Activated T-cell treated with anti-CD3 and anti-CD28 coated beads, Interleukin-2, amount 50 U/mL, for 24 hours (primary cell): ENCODE measurements around the gene NPR2.

Source experiments
- DNase-seq: peaks from one replicate; pipeline ENCODE4 v3.0.0-alpha.2; 2020
- H3K27ac Mint-ChIP-seq: 2 replicates; pipeline ENCODE4 v1.8.0; 2020; ENCODE audit warnings: mild to moderate bottlenecking, mixed read lengths
- H3K27me3 Mint-ChIP-seq: 2 replicates; pipeline ENCODE4 v1.8.0; 2020; ENCODE audit warnings: mixed read lengths
- H3K36me3 Mint-ChIP-seq: 2 replicates; pipeline ENCODE4 v1.8.0; 2020; ENCODE audit warnings: low read depth, mixed read lengths
- H3K4me1 Mint-ChIP-seq: 2 replicates; pipeline ENCODE4 v1.8.0; 2020; ENCODE audit warnings: low read depth, mixed read lengths
- H3K4me3 Mint-ChIP-seq: 2 replicates; pipeline ENCODE4 v1.8.0; 2020; ENCODE audit warnings: mild to moderate bottlenecking, moderate library complexity, mixed read lengths
- H3K9me3 Mint-ChIP-seq: 2 replicates; pipeline ENCODE4 v1.8.0; 2020; ENCODE audit warnings: mixed read lengths

NPR2 gene

GRCh38 chr9:35840881-35841644 is 49.7 kb downstream of the NPR2 start:
- Mint-ChIP-seq H3K27ac (no peak overlapping the region), H3K36me3 (no peaks in the 10 kb centered on the region), H3K27me3 (no peaks in the 10 kb centered on the region), H3K4me3 (no peak overlapping the region), H3K4me1 (peaks cover 21% of the 10 kb centered on the region), H3K9me3 (no peaks in the 10 kb centered on the region)
- no peak for DNase-seq

- no peak for DNase-seq
- Mint-ChIP-seq H3K4me3 (no peak overlapping the region), H3K9me3 (no peaks in the 10 kb centered on the region), H3K27me3 (no peaks in the 10 kb centered on the region), H3K4me1 (peaks cover 22% of the 10 kb centered on the region), H3K27ac (no peak overlapping the region), H3K36me3 (no peaks in the 10 kb centered on the region)
These were observed 50.2 kb downstream of the NPR2 start for GRCh38 chr9:35841645-35841900.

GRCh38 chr9:35842020-35842745 is 50.8 kb downstream of the NPR2 start:
- H3K4me3 Mint-ChIP-seq, result no peak overlapping the region

GRCh38 chr9:35842795-35843194 is 51.4 kb downstream of the NPR2 start:
- no peak overlapping the region for H3K27ac Mint-ChIP-seq
- no peak for DNase-seq
- no peak overlapping the region for H3K4me3 Mint-ChIP-seq
- peaks cover 34% of the 10 kb centered on the region for H3K4me1 Mint-ChIP-seq
- H3K27me3 Mint-ChIP-seq, result no peaks in the 10 kb centered on the region
- H3K9me3 Mint-ChIP-seq, result no peaks in the 10 kb centered on the region
- no peaks in the 10 kb centered on the region for H3K36me3 Mint-ChIP-seq

More at GRCh38 chr9:35842020-35842745, 50.8 kb downstream of the NPR2 start:
- H3K9me3 Mint-ChIP-seq, result no peaks in the 10 kb centered on the region
- H3K36me3 Mint-ChIP-seq, result no peaks in the 10 kb centered on the region
- no peak for DNase-seq
- peaks cover 28% of the 10 kb centered on the region for H3K4me1 Mint-ChIP-seq
- no peak overlapping the region for H3K27ac Mint-ChIP-seq
- H3K27me3 Mint-ChIP-seq, result no peaks in the 10 kb centered on the region

- no peaks in the 10 kb centered on the region for H3K9me3 Mint-ChIP-seq
- DNase-seq, result no peak
- peaks cover 40% of the 10 kb centered on the region for H3K4me1 Mint-ChIP-seq
- no peak overlapping the region for H3K4me3 Mint-ChIP-seq
- no peak overlapping the region for H3K27ac Mint-ChIP-seq
- H3K27me3 Mint-ChIP-seq, result no peaks in the 10 kb centered on the region
- H3K36me3 Mint-ChIP-seq, result no peaks in the 10 kb centered on the region
These were observed 53.4 kb downstream of the NPR2 start for GRCh38 chr9:35844628-35845270.

- H3K4me1 Mint-ChIP-seq, result peaks cover 40% of the 10 kb centered on the region
- H3K27ac Mint-ChIP-seq, result no peak overlapping the region
- H3K36me3 Mint-ChIP-seq, result no peaks in the 10 kb centered on the region
- H3K4me3 Mint-ChIP-seq, result no peak overlapping the region
- no peaks in the 10 kb centered on the region for H3K9me3 Mint-ChIP-seq
- no peak for DNase-seq
- no peaks in the 10 kb centered on the region for H3K27me3 Mint-ChIP-seq
These were observed 54.7 kb downstream of the NPR2 start for GRCh38 chr9:35845824-35846771.

- no peaks in the 10 kb centered on the region for H3K27me3 Mint-ChIP-seq
- H3K4me3 Mint-ChIP-seq, result no peak overlapping the region
- no peaks in the 10 kb centered on the region for H3K9me3 Mint-ChIP-seq
- H3K27ac Mint-ChIP-seq, result peak overlapping the region; percentile 24
- peaks cover 38% of the 10 kb centered on the region for H3K4me1 Mint-ChIP-seq
- no peak for DNase-seq
- H3K36me3 Mint-ChIP-seq, result no peaks in the 10 kb centered on the region
These were observed 56.6 kb downstream of the NPR2 start for GRCh38 chr9:35847792-35848572.

GRCh38 chr9:35852267-35852815 is 61.0 kb downstream of the NPR2 start:
- Mint-ChIP-seq H3K9me3 (no peaks in the 10 kb centered on the region), H3K36me3 (no peaks in the 10 kb centered on the region), H3K27ac (no peak overlapping the region), H3K4me1 (peaks cover 11% of the 10 kb centered on the region), H3K4me3 (no peak overlapping the region), H3K27me3 (no peaks in the 10 kb centered on the region)
- no peak for DNase-seq

- Mint-ChIP-seq H3K4me3 (no peak overlapping the region), H3K27ac (no peak overlapping the region)
These were observed 61.8 kb downstream of the NPR2 start for GRCh38 chr9:35852876-35853865.

GRCh38 chr9:35854091-35854762 is 62.8 kb downstream of the NPR2 start:
- DNase-seq, result no peak
- H3K4me3 Mint-ChIP-seq, result no peak overlapping the region
- H3K9me3 Mint-ChIP-seq, result no peaks in the 10 kb centered on the region
- no peaks in the 10 kb centered on the region for H3K4me1 Mint-ChIP-seq
- no peak overlapping the region for H3K27ac Mint-ChIP-seq
- H3K36me3 Mint-ChIP-seq, result no peaks in the 10 kb centered on the region
- H3K27me3 Mint-ChIP-seq, result no peaks in the 10 kb centered on the region

More at GRCh38 chr9:35852876-35853865, 61.8 kb downstream of the NPR2 start:
- Mint-ChIP-seq H3K36me3 (no peaks in the 10 kb centered on the region), H3K27me3 (no peaks in the 10 kb centered on the region), H3K4me1 (peaks cover 3% of the 10 kb centered on the region), H3K9me3 (no peaks in the 10 kb centered on the region)
- no peak for DNase-seq

GRCh38 chr9:35856206-35856605 is 64.8 kb downstream of the NPR2 start:
- DNase-seq, result no peak
- Mint-ChIP-seq H3K36me3 (no peaks in the 10 kb centered on the region), H3K27me3 (peaks cover 2% of the 10 kb centered on the region), H3K27ac (no peak overlapping the region), H3K9me3 (no peaks in the 10 kb centered on the region), H3K4me1 (no peaks in the 10 kb centered on the region), H3K4me3 (no peak overlapping the region)

- H3K9me3 Mint-ChIP-seq, result no peaks in the 10 kb centered on the region
- H3K27ac Mint-ChIP-seq, result no peak overlapping the region
- no peaks in the 10 kb centered on the region for H3K36me3 Mint-ChIP-seq
- H3K27me3 Mint-ChIP-seq, result peaks cover 6% of the 10 kb centered on the region
- H3K4me3 Mint-ChIP-seq, result no peak overlapping the region
- no peaks in the 10 kb centered on the region for H3K4me1 Mint-ChIP-seq
- DNase-seq, result no peak
These were observed 65.5 kb downstream of the NPR2 start for GRCh38 chr9:35856882-35857281.
